GM18907 (cell line): ENCODE data around the gene NRROS.

Experiments
- ATAC-seq: cut with Tn5 transposase; IDR thresholded peaks from one replicate; pipeline ENCODE4 v1.9.1; 2021; ENCODE audit warnings: mild to moderate bottlenecking, moderate library complexity; ENCODE audit not compliant: unreplicated experiment

The NRROS gene

DNA sequence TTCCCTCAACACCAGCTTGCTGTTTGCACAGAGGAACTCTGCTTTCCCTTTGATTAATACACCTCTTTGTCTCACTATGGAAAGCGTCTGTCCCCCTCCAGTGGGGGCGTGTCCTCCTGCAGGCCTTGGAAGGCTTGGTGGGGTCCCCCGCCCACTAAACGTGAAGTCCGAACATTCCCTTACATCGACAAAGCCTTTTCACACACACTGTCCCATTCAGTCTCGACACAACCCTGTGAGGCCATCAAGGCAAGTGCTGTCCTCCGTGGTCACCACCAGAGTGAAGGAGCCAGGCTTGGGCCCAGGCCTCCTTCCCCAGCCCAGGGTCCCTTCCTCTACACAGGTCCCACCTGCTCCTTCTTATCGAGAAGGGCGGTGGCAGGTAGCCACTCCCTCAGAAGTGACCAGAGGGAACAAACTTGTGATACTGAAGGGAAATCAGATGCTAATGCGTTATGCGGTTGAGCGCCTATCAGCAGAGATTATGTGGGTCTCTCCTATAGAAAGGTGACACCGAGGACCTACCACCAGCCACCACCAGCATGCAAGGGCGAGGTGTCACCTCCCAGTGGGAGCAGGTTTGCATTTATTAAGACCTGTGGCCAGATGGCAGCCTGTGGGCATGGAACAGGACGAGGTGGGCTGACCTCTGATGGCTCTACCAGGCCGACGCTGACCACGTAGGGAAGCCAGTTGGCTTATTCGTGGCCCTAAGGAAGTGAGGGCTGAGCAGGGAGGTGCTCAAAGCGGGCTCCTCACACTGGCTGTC is 6.6 kb downstream of the NRROS start:
- ATAC-seq, result no peak

DNA sequence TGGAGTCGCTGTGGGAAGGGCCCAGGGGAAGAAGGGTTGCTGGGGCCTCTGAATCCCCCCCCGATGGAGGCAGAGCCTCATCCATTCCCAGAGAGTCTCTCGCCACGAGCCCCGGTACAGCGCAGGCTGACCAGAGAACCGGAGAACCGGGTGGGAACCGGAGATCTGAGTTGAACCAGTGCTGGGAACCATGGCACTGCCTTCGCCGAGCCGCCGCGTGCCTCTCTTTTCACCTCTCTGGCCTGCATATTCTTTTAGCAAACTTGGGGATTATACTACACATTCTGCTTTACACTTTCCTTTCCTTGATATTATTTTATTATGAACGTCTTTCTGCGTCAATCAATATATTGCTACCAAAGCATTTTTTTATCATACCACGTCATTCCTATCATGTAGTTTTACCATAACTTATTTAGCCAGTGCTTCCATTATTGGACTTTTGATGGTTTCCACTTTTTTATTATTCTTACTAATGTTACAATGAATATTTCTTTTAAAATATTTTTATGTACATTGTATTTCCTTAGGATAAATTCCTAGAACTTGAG is 7.2 kb downstream of the NRROS start:
- no peak for ATAC-seq

DNA sequence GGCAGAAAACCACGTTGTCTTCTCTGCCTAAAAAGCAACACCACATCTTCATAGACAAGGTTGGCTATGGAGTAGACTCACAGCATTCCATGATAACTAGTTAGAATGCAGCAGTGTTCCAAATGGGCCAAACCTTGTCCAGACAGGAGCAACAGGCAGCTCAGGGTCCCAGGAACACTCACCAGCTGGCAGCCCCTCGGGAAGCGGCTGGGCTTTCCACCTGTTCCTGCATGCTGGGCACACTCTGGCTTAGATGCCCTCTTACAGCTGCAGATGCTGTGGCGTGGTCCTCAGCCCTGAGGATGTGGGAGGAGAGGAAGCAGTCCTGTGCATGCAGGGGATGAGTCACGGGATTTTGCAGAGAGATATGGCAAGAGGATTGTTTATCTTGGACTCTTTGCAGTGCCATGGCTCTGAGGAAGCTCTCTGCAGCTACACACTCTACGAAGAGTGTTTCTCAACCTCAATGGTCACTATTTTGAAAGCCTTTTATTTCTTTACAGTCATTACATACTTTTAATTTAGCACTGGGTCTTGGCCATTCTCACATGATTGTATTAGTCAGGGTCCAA is 11.3 kb downstream of the NRROS start:
- ATAC-seq, result no peak

DNA sequence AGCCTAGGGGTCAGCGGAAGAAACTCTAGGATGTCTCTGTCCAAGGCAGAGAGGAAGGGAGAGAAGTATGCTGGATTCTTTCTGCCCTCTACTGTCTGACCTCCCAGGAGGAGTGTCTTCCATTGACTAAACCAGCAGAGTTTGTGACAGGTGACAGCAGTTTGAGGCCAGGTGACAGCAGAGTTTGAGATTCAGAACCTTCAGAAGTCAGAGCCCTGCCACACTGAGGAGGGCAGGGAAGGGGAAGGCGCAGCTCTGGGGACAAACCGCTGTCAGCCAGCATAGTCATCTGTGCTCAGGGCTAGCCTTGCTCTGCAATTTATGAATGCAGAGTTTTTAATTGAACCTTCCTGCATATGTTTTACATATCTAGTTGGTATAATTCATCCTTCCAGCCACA is 12.3 kb downstream of the NRROS start:
- ATAC-seq, result no peak

GRCh38 chr3:196652961-196653795 is 13.7 kb downstream of the NRROS start:
- no peak for ATAC-seq

DNA sequence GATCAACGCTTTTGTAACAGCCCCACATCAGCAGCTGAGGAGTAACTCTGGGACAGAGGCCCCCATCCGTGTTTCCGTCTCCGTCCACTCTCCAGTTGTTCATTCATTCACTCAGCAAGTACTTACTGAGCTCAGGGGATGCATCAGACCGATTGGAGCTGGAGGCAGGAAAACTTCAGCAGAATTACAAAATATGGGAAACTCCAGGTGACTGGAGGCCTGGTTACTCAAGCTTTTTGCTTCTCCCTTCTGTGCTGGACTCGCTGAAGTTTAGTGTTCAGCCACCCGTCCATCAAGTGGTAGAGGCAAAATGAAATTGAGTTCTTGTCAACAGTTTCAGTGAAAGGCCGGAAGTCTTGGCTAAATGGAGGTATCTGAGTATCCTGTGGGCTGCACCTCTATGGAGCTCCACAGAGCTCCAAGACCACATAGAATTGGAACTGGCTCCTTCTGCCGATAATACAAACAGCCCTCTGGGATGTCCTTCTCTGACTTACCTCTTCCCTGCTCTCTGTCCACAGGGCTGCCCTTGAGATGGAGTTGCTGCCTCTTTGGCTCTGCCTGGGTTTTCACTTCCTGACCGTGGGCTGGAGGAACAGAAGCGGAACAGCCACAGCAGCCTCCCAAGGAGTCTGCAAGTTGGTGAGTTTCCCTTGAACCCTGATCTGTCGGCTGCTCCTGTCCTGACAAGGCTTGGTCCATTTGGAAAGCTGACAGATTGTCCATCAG is 14.7 kb downstream of the NRROS start:
- ATAC-seq, result no peak

- ATAC-seq, result no peak
Measured at GRCh38 chr3:196654735-196655090, 15.2 kb downstream of the NRROS start.

GRCh38 chr3:196655496-196655895 is 16.0 kb downstream of the NRROS start:
- no peak for ATAC-seq

DNA sequence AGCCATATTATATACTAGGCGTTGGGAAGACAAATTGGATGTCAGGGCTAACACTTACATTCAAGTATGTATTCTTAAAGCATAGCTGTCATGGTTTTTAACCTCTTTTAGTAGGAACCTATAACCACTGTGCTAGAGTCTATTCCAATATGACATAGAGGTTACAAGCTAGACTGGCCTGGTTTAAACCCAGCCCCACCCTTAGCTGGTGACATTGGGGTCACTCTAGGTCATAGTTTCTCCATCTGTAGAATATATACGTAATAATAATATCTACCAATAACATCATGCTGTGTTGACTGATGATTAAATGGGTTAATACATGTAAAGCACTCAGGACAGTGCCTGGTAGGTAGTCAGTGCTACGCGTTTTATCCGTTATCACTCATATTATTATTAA is 16.7 kb downstream of the NRROS start:
- ATAC-seq, result no peak

DNA sequence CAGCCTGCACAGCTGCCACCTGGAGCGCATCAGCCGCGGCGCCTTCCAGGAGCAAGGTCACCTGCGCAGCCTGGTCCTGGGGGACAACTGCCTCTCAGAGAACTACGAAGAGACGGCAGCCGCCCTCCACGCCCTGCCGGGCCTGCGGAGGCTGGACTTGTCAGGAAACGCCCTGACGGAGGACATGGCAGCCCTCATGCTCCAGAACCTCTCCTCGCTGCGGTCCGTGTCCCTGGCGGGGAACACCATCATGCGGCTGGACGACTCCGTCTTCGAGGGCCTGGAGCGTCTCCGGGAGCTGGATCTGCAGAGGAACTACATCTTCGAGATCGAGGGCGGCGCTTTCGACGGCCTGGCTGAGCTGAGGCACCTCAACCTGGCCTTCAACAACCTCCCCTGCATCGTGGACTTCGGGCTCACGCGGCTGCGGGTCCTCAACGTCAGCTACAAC is 20.4 kb downstream of the NRROS start:
- ATAC-seq, result no peak

DNA sequence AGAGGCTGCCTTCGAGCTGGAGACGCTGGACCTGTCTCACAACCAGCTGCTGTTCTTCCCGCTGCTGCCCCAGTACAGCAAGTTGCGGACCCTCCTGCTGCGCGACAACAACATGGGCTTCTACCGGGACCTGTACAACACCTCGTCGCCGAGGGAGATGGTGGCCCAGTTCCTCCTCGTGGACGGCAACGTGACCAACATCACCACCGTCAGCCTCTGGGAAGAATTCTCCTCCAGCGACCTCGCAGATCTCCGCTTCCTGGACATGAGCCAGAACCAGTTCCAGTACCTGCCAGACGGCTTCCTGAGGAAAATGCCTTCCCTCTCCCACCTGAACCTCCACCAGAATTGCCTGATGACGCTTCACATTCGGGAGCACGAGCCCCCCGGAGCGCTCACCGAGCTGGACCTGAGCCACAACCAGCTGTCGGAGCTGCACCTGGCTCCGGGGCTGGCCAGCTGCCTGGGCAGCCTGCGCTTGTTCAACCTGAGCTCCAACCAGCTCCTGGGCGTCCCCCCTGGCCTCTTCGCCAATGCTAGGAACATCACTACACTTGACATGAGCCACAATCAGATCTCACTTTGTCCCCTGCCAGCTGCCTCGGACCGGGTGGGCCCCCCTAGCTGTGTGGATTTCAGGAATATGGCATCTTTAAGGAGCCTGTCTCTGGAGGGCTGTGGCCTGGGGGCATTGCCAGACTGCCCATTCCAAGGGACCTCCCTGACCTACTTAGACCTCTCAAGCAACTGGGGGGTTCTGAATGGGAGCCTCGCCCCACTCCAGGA is 21.1 kb downstream of the NRROS start:
- ATAC-seq, result no peak

DNA sequence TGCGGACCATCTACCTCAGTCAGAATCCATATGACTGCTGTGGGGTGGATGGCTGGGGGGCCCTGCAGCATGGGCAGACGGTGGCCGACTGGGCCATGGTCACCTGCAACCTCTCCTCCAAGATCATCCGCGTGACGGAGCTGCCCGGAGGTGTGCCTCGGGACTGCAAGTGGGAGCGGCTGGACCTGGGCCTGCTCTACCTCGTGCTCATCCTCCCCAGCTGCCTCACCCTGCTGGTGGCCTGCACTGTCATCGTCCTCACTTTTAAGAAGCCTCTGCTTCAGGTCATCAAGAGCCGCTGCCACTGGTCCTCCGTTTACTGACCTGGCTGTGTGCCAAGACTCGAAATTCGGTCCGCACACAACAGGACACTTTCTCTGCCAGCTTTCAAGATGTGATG is 21.9 kb downstream of the NRROS start:
- no peak for ATAC-seq

GRCh38 chr3:196662033-196662432 is 22.5 kb downstream of the NRROS start:
- ATAC-seq, result no peak

DNA sequence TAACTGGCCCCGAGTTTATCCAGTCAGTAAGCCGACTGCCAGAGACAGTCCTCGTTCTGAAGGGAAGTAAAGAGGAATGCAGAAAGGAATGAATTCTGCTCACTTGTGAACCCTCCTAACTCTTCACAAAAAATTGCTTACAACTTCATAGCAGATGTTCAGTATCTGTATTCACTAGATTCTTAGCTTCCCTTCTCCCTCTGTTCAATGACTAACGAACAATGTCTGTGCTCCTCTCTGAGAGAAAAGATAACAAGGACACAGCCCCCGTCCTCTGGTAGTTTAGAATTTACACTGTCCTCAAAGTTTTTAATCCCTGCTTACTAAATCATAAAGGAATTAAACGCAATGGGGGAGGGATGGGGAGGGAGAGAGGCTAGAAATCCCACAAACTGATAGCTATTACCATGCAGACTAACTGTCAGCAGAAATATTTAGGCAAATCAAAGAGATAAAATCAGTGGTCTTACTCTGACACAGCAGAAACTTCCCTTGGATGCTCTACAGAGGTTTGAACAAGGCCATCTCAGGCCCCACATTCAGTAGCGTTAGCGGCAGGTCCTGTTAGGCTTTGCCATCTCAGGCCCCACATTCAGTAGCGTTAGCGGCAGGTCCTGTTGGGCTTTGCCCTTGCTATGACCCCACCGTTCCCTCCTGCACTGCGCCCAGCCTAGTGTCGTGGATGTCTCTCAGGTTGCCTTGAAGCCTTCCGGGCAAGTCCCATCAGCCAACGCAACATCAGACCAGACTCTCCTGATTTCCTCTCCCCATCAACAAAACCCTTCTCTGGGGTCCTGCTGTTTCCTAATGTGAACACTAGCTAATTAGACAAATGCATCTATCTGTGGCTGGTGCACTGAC is 23.4 kb downstream of the NRROS start:
- ATAC-seq, result no peak

- no peak for ATAC-seq
Measured at GRCh38 chr3:196666001-196666867, 26.7 kb downstream of the NRROS start.

GRCh38 chr3:196667056-196667825 is 27.7 kb downstream of the NRROS start:
- no peak for ATAC-seq

GRCh38 chr3:196670339-196670738 is 30.8 kb downstream of the NRROS start:
- no peak for ATAC-seq

DNA sequence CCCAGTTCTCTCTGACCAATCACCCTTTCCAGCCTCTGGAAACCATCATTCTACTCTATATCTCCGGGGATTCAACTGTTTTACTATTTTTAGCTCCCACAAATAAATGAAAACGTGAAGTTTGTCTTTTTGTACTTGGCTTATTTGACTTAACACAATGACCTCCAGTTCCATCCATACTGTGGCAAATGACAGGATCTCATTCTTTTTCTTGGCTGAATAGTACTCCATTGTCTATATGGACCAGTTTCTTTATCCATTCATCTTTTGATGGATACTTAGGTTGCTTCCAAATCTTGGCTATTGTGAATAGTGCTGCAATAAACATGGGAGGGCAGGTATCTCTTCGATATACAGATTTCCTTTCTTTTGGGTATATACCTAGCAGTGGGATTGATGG is 34.1 kb downstream of the NRROS start:
- ATAC-seq, result no peak
